Islet of Langerhans (tissue), 1 donor: Measurements from ENCODE around the gene DPYD.

Experiments used
- FAIRE-seq: peaks from one replicate; lab custom pipeline; 2011; peaks lifted over from hg19 to GRCh38; lab: Jason Lieb, UNC

DPYD gene

GRCh38 chr1:97138515-97139032 is 782.3 kb downstream of the DPYD start:
- FAIRE-seq = no peak

DNA sequence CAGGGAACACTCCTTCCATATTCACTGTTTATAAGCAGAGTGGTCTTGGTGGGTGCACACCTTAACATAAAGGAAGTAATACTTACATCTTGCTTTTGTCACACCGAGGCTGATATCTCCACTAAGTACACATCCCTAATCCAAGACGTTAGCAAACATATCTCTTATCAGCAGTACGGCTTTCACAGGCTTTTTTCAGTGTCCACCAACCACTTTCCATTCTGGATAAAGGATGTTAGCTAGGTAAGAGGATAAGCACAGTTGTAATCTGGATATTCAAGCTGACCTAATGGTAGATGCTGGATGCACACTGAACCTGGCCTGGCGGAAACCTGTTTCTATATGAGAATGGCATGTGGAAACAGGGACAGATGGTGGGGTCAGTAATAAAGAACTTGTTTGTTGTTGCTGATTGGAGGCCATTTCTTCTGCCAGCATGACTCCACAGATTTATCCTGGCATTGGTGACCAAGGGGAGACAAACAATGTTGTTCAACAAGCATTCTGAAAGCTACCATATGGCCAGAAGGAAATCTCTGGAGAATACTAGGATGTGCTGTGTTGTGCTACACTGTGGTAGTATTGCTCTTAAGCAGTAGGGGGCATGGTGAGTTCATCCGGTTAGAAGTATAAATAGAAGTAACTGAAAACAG is 782.8 kb downstream of the DPYD start:
- peak; percentile 98 for FAIRE-seq

DNA sequence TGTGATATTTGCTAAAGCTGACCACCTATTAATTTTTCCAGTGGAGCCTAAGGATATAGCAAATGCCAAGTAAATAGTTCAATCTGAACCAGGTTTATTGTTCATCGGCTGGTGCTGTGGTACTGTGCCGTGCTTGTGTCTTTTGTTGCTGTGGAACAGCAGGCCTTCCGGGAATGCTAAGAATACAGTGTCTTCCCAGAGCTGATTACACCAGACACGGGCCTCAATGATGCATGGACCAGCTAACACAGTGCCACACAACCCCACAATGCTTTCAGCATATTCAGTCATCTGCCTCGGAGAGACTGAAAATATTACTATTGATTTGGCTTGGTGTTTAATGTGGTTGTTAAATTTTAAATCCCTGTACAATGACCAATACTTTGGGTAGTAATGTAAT is 783.8 kb downstream of the DPYD start:
- no peak for FAIRE-seq

DNA sequence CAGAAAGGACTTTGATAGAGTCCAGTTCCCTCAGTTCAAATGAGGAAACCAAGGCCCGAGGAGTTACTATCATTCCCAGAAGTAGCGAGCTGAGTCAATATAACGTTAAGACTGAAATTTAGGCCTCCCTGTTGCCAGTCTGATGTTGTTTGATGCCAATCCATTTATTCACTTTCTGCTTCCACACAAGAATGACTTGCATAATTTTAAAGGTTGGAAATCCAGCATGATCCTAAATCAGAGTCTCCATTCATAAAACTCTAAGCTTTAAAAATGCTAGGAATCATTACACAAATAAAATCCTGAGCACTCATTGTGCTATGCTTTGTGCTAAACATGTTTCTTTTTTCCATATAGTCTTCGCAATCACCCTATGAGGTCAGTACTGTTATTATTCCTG is 784.9 kb downstream of the DPYD start:
- FAIRE-seq = no peak

DNA sequence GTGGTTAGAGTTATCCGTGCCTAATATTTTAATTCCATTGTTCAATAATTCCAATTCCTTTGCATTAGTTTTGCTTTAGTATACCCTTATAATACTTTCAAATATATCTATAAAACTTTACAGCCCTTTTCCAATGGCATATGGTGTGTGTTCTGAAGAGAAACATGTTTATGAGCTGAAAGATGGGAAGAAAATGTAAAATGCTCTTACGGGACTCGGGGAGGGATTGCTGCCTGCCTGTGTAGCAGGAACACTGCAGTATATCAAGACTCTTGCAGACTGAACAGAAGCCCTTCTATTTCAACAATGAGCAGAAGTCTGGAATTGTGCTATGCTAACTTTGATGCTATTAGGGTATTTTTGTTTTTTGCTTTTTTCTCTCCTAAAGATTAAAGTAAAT is 792.4 kb downstream of the DPYD start:
- FAIRE-seq = no peak

- no peak for FAIRE-seq
Measured at GRCh38 chr1:97123717-97124431, 797.0 kb downstream of the DPYD start.

- FAIRE-seq = no peak
Measured at GRCh38 chr1:97120806-97121205, 800.0 kb downstream of the DPYD start.

DNA sequence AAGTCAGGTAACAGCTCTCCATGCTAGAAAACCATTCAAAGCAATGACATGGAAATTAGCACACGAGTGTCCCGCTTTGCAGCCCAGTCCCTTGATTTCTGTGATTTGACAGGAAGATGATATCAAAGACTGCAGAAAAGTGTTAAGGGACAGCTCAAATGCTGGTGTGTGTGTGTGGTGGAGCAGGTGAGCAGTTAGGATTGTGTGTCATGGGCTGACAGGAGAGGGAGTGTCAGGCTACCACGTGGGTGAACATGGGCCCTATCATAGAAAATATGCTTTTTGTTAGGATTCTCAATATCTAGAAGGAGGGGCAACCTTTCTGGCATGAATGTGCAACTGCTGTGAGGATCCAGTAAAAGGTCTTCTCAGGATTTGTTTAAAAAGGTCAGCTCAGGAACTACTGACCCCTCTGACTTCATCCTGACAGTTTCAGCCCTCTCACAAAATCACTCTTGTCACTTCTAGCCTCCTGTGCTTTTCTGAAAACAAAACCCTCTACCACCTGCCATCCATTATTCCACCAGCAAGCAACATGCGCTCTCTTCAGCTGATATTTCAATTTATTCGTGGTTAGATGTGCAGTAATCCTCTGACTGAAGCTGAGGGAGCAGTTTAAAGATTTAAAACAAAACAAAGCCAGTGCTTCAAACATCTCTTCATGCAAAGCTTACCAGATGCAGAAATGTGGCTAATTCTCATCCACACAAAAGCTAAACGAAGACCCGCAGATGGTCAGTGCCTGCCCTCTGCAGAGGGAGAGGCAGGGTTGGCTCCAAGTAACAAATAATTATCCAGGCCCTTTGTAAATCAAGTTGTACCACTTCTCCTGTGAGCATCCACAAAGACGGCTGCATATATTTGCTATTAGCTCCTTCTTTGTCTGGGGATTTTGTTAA is 801.3 kb downstream of the DPYD start:
- FAIRE-seq = no peak

- no peak for FAIRE-seq
Measured at GRCh38 chr1:97114842-97115241, 806.0 kb downstream of the DPYD start.

DNA sequence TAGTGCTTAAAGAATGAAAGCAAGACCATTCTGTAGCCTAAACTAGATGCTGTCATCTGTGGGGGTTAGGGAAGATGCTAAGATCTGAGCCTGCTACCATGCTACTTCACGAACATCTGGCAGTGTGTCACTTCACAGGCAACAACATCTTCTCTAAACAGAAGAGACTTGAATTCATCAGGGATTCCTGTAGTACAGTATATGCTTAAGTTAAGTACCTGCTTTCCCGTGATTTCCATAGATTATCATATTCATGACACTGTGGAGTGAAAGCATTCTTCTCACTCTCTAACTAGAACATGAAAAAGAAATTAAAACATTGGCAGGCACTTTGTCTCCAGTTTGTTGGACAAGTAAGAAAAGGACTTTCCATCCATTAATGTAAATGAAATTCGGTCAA is 808.4 kb downstream of the DPYD start:
- FAIRE-seq = no peak

DNA sequence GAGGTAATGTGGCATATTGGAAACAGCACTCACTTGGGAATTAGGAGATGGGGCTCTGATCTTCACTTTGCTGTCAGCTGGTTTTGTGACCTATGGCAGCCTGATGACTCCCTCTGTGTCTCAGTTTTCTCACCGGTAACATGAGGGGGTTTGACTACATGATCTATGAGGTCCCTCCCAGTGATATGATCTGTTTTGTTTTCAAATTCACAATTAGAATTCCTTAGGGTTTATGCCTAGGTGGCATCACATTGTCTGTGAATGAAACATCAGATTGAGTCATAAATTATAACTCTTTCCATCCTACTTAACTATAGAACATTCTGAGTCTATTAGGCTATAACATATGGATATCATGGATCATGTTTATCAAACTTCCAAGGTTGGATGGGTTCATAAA is 812.7 kb downstream of the DPYD start:
- FAIRE-seq = no peak

DNA sequence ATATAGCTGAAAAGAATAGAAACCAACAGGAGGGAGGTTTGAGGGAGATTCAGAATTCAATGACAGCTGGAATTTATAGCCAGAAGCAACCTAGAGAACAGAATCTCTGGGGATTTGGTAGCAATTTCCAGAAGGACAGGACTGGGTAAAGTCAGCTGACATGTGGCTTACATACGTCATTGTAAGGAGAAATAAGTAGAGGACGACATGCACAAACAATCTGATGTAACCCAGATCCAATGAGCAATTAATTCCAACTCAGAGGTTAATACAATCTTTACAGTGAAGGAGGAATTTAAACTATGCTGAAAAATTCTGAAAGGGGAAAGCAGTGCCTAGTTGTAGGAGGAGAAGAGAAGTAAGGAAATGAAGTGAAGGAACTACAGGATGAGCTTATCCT is 815.3 kb downstream of the DPYD start:
- FAIRE-seq = no peak

DNA sequence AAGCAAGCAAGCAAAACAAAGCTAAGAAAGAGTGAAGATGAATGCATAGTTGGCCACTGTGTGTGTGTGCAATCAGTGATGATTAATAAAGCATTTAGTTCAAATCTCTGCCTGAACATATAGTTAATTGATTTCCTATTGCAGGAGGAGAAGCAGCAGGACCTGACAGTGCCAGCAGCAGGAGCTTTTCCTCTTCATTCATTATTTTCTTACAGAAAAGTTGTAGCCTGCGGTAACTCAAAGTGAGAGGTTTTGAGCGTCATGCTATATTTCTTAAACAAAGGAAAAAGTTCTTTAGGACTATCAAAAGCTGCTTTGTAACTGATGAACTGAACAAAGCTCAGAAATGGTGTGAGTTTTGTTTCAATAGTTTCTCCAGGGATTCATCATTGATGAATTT is 819.3 kb downstream of the DPYD start:
- no peak for FAIRE-seq

- FAIRE-seq = no peak
Measured at GRCh38 chr1:97097404-97097925, 823.4 kb downstream of the DPYD start.

DNA sequence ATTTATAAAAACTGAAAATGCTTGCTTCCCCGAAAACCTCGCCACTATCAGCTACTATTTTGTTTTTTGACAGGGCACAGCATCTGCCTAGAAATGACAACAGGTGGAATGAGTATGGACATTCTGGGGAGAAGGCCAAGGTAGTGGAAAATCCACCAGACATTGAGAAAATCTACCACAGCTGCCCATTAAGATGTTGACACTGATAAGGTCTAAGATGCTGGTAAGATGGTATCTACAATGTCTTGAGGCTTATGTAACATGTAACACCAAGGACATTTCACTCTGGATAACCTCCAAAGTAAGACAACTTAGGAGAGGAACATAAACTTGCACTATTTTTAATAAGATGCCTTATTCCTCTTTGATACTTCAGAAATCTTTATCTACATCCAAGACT is 825.1 kb downstream of the DPYD start:
- FAIRE-seq = no peak

DNA sequence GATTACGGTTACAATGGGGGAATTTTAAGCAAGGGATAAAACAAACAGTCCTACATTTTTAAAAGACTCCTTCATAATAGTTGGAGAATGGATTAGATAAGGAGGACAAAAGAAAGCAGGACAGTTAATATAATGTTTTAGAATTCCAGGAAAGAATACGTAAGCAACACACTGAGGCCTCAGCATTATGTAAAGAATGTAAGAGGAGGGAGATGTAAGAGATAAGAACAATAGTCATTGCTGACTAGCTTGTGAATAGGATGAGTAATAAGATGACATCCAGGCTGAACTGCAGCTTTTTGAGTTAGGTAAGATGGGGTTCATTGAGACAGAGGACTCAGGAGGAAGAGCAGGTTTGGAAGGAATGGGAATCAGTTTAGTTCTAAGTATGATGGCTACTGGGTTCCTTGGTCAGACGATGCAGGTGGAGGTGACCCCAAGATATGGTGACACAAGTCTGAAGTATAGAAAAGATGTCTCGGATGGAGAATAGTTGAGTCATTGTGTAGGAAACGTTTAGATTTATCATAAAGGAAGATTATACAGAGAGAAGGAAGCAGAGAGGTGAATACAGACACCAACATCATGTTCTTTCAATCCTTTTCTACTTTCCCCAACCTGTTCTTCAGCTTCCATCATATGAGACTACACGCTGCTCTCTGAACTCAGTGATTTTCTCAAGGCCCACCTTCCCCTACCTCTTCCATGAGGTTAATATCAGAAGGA is 826.4 kb downstream of the DPYD start:
- FAIRE-seq = no peak

DNA sequence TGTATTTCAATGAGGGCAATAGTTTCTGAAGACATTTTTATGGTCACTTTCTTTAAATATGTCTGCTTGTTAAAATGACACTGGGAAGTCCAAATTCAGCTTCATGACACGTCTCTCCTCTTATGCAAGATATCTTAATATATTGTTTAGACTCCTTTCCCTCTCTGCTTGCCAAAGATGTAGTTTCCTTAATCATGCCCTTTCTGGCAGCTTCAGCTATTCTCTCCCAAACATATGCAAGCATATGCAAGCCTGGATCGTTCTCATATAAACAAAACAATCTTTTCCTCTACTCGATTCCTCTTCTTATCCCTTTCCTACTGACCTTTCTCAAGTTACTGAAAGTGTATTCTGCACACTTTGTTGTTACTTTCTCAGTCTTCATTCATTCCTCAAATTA is 827.1 kb downstream of the DPYD start:
- no peak for FAIRE-seq

GRCh38 chr1:97092824-97093223 is 828.0 kb downstream of the DPYD start:
- FAIRE-seq = no peak

DNA sequence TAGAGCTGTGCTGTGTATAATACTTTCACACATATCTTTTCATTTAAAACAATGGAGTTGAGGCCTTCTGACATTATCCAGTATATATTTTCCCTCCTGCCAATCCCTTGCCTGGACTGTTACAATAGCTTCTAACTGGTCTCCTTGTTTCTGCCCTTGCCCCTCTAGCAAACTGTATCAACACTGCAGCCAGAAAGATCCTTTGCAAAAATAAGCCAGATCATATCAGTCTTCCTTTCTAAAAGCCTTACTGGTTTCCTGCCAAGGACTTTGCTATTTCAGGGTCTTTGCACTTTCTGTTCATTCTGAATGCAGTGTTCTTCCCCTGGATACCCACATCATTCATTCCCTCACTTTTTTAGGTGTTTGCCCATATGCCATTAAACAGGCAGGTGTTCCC is 829.2 kb downstream of the DPYD start:
- no peak for FAIRE-seq

GRCh38 chr1:97091263-97091662 is 829.6 kb downstream of the DPYD start:
- FAIRE-seq = no peak

DNA sequence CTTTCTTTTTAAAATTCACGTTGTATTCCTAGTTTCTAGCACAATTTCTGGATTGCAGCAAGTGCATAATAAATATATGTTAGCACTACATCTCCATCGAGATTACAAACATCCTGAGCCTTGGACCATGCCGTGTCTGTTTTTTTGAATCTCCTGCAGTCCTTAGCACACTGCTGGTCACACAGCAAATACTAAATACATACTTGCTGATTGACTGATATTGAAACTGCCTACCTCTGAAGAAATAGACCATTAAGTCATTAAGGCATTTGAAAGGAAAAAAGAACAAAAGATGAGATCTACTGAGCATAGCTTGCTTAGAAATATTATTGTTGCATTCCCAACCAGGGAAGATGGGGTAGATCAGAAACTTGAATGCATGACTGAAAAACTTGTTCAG is 830.1 kb downstream of the DPYD start:
- FAIRE-seq = no peak

DNA sequence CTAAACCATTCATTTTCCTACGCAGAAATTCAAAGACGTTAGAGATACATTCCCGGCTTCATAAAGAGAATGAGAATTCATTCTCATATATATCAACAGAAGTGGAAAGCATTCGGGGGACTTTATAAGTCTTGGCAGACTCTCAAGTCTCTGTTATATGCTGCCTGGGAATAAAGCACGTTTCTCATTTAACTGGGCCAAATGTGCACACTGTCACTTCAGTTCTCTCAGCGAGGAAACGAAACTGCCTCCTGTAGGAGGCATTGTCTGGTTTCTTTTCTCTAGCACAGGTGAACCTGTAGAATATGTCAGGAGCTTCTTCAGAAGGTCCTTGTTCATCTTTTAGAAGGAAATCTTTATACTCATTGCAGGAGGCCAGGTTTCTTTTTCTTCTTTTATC is 831.7 kb downstream of the DPYD start:
- FAIRE-seq = no peak
